ENCODE measurements around the gene ZNF600. TPM values are rescaled to one million over a fixed set of nuclear protein-coding genes. Genes with fewer than 3 reads are reported as not detected.
"Not testable (repeated sequence)": the region's sequence is repeated elsewhere in the genome, so short reads cannot be mapped to it uniquely, and the experiment has no call there.

Gene ZNF600
- total RNA-seq, 1 experiment from 2014 or later, result 2.9 TPM

DNA sequence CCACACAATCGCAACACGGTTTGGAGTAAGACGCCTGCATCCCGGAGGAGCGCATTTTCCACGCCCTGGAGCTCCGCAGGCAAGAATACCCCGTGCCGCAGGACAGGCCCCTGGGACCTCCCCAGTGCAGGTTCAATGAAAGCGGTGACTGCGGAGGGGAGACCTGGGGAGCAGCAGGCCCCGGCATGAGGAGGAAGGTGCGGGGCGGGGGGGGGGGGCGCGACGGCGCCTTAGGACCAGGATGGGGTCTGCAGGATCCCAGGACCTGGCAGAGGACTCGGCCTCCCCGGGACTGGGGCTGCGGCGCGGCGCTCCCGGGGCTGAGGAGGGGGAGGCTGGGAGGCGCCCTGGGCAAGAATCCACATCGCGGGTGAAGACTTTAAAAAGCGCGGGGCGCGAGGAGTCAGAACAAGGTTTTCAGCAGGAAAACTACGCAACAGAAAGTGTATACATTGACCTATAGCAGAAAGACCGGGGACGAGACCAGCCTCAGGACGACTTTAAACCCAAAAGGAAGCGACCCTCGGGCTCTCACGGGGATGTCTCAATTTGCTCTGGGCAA is 52.2 kb downstream of the ZNF600 start:
- DNase-seq (ENCODE audit: low read depth in 1 of 2, low spot score in 2 of 2), result no peak
- Histone ChIP-seq H3K4me3 (peak overlapping the region; percentile 71), H3K36me3 (peaks cover 7% of the 10 kb centered on the region), H3K27me3 (replicated peaks) (no peaks in the 10 kb centered on the region), H3K4me1 (replicated peaks) (peaks cover 5% of the 10 kb centered on the region; the same call in 1 of the 2 replicates), H3K9me3 (replicated peaks) (peaks cover 4% of the 10 kb centered on the region; the same call in 1 of the 2 replicates), H3K27ac (peak overlapping the region; percentile 60)

DNA sequence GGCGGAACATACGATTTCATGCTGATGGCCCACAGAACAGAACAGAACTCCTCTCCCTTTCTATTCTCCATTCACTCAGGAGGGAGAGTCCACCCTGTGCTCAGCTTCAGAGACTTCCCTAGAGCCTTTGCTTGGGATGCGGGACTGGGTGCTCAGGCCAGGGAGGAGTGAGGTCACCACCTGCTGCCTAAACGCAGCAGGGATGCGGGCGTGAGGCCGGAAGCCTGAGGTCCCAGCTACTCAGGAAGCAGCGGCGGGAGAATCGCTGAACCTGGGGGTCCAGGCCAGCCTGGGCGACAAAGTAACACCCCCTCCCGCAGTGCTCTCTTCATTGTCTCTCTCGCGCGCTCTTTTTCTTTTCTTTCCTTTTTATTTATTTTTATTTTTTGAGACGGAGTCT is 60.5 kb downstream of the ZNF600 start:
- not testable (repeated sequence) for H3K4me3 ChIP-seq; H3K27me3 ChIP-seq (replicated peaks); H3K4me1 ChIP-seq (replicated peaks); H3K27ac ChIP-seq; H3K36me3 ChIP-seq; H3K9me3 ChIP-seq (replicated peaks); DNase-seq (ENCODE audit: low read depth in 1 of 2, low spot score in 2 of 2)

DNA sequence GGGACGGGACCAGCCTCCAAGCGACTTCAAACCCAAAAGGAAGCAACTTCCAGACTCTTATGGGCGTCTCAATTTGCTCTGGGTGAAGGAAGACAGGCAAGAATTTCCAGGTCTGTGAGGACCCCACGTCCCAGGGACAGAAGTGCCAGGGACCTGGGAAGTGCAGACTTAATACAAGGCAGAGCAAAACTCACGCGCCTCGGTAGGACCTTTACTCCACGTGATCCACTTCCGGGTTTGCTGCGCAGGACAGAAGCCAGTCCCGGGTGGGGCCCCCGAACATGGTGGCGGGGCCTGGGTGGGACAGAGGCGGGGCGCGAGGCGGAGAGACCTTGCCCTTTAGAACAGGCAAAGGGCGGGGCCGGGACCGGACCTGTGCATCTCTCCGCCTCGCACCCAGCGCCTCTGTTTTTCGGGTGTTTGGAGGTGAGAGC is 61.0 kb downstream of the ZNF600 start:
- Histone ChIP-seq H3K9me3 (replicated peaks) (no peaks in the 10 kb centered on the region), H3K4me1 (replicated peaks) (no peaks in the 10 kb centered on the region), H3K4me3 (no peak overlapping the region), H3K36me3 (peaks cover 9% of the 10 kb centered on the region), H3K27ac (no peak overlapping the region), H3K27me3 (replicated peaks) (no peaks in the 10 kb centered on the region)
- DNase-seq (ENCODE audit: low read depth in 1 of 2, low spot score in 2 of 2), result no peak

DNA sequence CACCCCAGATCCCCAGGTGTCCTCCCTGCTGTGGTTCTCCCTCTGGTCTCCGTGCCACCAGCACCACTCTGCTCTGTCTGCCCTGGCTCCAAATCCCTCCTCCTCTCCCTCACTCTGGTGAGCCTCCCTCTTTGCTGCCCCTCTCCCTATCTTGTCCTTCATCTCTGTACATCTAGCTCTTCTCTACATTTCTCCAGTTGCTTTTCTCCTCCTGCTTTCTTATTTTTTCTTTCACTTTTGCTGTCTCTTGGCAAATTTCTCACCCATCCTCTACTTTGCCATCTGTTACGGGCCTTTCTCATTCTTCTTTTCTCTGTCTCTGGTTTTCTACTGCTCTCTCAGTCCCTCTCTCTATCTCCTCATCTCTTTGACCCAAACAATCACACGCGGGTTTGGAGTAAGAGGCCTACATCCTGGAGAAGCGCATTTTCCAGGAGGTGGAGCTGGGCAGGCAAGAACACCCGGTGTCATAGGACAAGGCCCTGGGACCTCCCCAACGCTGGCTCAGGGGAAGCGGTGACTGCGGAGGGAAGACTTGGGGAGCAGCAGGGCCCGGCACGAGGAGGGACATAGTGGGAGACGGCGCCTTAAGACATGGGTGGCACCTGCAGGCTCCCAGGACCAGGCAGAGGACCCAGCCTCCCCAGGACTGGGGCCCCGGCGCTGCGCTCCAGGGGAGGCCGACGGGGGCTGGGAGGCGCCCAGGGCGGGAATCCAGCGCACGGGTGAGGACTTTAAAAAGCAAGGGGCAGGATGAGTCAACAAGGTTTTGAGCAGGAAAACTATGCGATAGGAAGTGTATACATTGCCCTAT is 61.7 kb downstream of the ZNF600 start:
- Histone ChIP-seq H3K36me3 (peaks cover 9% of the 10 kb centered on the region), H3K4me3 (no peak overlapping the region), H3K4me1 (replicated peaks) (no peaks in the 10 kb centered on the region), H3K9me3 (replicated peaks) (no peaks in the 10 kb centered on the region), H3K27ac (no peak overlapping the region), H3K27me3 (replicated peaks) (no peaks in the 10 kb centered on the region)
- DNase-seq (ENCODE audit: low read depth in 1 of 2, low spot score in 2 of 2), result no peak

DNA sequence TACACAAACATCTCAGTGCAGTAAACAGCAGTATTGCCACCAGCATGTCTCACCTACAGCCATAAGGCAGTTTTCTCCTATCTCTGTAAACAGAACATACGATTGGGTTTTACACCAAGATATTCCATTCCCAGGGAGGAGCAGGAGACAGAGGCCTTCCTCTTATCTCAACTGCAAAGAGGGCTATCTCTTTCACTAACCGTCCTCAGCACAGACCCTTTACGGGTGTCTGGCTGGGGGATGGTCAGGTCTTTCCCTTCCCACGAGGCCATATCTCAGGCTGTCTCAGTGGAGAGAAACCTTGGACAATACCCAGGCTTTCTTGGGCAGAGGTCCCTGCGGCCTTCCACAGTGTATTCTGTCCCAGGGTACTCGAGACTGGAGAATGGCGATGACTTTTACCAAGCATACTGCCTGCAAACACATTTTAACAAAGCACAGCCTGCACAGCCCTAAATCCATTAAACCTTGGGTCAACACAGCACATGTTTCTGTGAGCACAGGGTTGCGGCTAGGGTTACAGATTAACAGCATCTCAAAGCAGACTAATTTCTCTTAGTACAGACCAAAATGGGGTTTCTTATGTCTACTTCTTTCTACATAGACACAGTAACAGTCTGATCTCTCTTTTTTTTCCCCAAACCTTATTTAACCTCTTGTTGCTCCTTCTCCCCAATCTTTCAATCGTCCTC is 62.5 kb downstream of the ZNF600 start:
- H3K9me3 ChIP-seq (replicated peaks); H3K27ac ChIP-seq; DNase-seq (ENCODE audit: low read depth in 1 of 2, low spot score in 2 of 2); H3K4me1 ChIP-seq (replicated peaks); H3K27me3 ChIP-seq (replicated peaks); H3K4me3 ChIP-seq; H3K36me3 ChIP-seq: not testable (repeated sequence)

DNA sequence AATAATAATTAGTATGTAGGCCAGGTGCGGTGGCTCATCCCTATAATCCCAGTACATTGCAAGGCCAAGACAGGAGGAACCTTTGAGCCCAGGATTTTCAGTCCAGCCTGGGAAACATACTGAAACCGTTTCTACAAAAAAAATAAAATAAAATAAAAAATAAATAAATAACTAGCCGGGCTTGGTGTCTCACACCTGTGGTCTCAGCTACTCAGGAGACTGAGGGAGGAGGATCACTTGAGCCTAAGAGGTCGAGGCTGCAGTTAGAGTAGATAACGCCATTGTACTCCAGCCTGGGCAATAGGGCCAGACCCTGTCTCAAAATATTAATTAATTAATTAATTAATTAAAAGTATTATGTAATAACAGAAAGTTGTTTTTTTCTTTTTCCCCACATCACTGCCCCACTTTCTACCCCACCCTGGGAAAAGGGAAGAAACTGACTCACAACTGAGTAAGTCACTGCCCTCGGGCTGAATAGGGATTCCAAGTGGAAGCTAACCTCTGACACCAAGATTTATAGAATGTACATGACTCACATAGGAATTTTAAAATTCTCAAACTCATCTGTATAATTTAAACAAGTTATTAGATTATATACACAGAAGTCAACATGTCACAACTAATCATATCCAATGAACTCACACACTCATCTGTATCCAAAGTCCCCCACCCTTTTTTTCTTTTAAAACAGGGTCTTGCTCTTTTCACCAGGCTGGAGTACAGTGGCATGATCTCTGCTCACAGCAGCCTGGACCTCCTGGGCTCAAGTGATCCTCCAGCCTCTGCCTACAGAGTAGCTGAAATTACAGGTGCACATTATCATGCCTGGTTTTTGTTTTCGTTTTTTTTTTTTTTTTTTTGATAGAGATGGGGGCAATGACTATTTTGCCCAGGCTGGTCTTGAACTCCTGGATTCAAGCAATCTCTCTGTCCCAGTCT is 64.3 kb downstream of the ZNF600 start:
- H3K4me1 ChIP-seq (replicated peaks), result no peaks in the 10 kb centered on the region
- no peak overlapping the region for H3K27ac ChIP-seq
- DNase-seq (ENCODE audit: low read depth in 1 of 2, low spot score in 2 of 2), result peak; percentile 64 to 74
- no peak overlapping the region for H3K4me3 ChIP-seq
- H3K9me3 ChIP-seq (replicated peaks), result no peaks in the 10 kb centered on the region
- H3K27me3 ChIP-seq (replicated peaks), result no peaks in the 10 kb centered on the region
- H3K36me3 ChIP-seq, result peaks cover 4% of the 10 kb centered on the region

DNA sequence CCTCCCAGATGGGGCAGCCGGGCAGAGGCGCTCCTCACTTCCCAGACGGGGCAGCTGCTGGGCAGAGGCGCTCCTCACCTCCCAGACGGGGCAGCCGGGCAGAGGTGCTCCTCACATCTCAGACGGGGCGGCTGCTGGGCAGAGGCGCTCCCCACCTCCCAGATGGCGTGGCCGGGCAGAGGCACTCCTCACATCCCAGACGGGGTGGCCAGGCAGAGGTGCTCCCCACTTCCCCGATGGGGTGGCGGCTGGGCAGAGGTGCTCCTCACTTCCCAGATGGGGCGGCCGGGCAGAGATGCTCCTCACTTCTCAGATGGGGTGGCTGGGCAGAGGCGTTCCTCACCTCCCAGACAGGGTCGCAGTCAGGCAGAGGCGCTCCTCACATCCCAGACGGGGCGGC is 66.0 kb downstream of the ZNF600 start:
- not testable (repeated sequence) for H3K4me3 ChIP-seq; H3K27ac ChIP-seq; H3K27me3 ChIP-seq (replicated peaks); H3K9me3 ChIP-seq (replicated peaks); H3K4me1 ChIP-seq (replicated peaks); DNase-seq (ENCODE audit: low read depth in 1 of 2, low spot score in 2 of 2); H3K36me3 ChIP-seq

DNA sequence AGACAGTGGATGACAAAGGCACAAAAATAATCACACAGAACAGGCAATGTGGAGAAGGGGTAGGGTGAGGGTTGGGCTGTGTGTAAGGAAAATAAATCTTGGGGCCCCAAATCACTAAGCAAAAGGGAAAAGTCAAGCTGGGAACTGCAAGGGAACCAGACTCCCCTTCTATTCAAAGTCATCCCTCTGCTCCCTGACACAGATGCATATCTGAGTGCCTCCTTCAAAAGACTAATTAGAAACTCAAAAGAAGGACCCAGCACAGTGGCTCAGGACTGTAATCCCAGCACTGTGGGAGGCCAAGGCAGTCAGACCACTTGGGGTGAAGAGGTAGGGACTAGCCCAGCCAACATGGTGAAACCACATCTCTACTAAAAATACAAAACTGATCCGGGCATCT is 70.1 kb downstream of the ZNF600 start:
- no peaks in the 10 kb centered on the region for H3K9me3 ChIP-seq (replicated peaks)
- peaks cover 4% of the 10 kb centered on the region; the same call in 1 of the 2 replicates for H3K4me1 ChIP-seq (replicated peaks)
- H3K27me3 ChIP-seq (replicated peaks), result no peaks in the 10 kb centered on the region
- peaks cover 15% of the 10 kb centered on the region; the same call in 1 of the 2 replicates for H3K36me3 ChIP-seq
- H3K4me3 ChIP-seq, result no peak overlapping the region
- H3K27ac ChIP-seq, result no peak overlapping the region
- no peak for DNase-seq (ENCODE audit: low read depth in 1 of 2, low spot score in 2 of 2)

DNA sequence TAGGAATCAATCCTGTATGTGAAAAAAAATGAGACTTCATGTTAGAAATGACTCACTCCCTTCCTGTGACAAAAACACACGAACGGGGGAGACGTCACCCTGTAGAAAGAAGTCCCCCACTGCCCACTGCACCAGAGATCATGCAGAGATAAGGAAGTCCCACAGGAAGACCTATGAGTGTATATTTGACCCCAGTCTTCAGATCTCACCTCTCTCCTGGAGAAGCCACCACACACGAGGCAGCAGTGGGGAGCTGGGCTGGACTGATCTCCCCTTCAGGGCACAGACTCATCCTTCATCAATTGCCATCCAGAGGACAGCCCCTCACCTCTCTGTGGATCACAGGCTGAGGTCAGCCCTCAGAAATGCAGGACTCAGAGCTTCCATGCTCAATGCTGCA is 70.7 kb downstream of the ZNF600 start:
- not testable (repeated sequence) for H3K27ac ChIP-seq; H3K27me3 ChIP-seq (replicated peaks)
- peak in 1 of 2 experiments; percentile 12 for DNase-seq (ENCODE audit: low read depth in 1 of 2, low spot score in 2 of 2)

DNA sequence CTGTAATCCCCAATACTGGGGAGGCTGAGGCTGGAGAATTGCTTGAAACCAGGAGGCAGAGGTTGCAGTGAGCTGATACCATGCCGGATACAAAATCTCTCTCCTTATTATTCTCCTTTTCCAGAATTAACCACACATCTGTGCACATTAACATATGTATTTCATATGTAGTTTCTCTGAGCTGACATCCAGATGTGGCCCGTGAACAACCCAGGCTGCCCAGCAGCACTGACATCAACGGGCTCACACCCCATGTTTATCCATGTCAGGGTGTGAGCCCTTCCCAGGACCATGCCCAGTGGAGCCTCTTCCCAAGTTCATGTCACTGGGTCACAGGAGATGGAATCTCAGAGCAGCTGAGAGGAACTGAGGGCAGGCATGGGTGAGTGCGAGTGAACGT is 71.3 kb downstream of the ZNF600 start:
- not testable (repeated sequence) for H3K27ac ChIP-seq; H3K4me1 ChIP-seq (replicated peaks); DNase-seq (ENCODE audit: low read depth in 1 of 2, low spot score in 2 of 2)

More for the DNA sequence above, 70.7 kb downstream of the ZNF600 start:
- not testable (repeated sequence) for H3K4me3 ChIP-seq; H3K9me3 ChIP-seq (replicated peaks); H3K4me1 ChIP-seq (replicated peaks)
- peaks cover 15% of the 10 kb centered on the region; the same call in 1 of the 2 replicates for H3K36me3 ChIP-seq

More for the DNA sequence above, 71.3 kb downstream of the ZNF600 start:
- H3K4me3 ChIP-seq; H3K27me3 ChIP-seq (replicated peaks); H3K9me3 ChIP-seq (replicated peaks): not testable (repeated sequence)
- H3K36me3 ChIP-seq, result peaks cover 15% of the 10 kb centered on the region; the same call in 1 of the 2 replicates

Other genes with a start within 250 kb of the ZNF600 start
- 4.4 and 8.7 TPM in 2 replicates for gene ZNF701, start 216.5 kb downstream of the ZNF600 start, total RNA-seq (2014; rRNA removed; shearing (Covaris generic))
- gene ZNF83, start 148.4 kb downstream of the ZNF600 start, total RNA-seq (2014; rRNA removed; shearing (Covaris generic)), result 22.4 and 37.7 TPM in 2 replicates
- 14.1 and 15.4 TPM in 2 replicates for gene ZNF611, start 51.7 kb downstream of the ZNF600 start, total RNA-seq (2014; rRNA removed; shearing (Covaris generic))
- gene ZNF28, start 34.8 kb upstream of the ZNF600 start, total RNA-seq (2014; rRNA removed; shearing (Covaris generic)), result 12.9 and 29.1 TPM in 2 replicates
- gene ZNF468, start 70.8 kb upstream of the ZNF600 start, total RNA-seq (2014; rRNA removed; shearing (Covaris generic)), result 25.5 and 37.5 TPM in 2 replicates
- gene ZNF320, start 110.8 kb upstream of the ZNF600 start, total RNA-seq (2014; rRNA removed; shearing (Covaris generic)), result 12.3 and 13.3 TPM in 2 replicates
- gene ZNF888, start 136.6 kb upstream of the ZNF600 start, total RNA-seq (2014; rRNA removed; shearing (Covaris generic)), result 2.4 and 6.9 TPM in 2 replicates
- gene ZNF816, start 176.1 kb upstream of the ZNF600 start, total RNA-seq (2014; rRNA removed; shearing (Covaris generic)), result 9.5 and 16.3 TPM in 2 replicates
- gene ERVV-1, start 227.1 kb upstream of the ZNF600 start, total RNA-seq (2014; rRNA removed; shearing (Covaris generic)), result not detected in 2 replicates